ENCODE measurements around the gene ST7.

The ST7 gene

GRCh38 chr7:117132321-117133120, 179.2 kb downstream of the ST7 start:
- no peak for TF ChIP-seq CTCF (conservative IDR thresholded peaks at IDR 0.05; ENCODE audit: control insufficient read depth, insufficient read depth, low read depth, low read length)
- DNase-seq (ENCODE audit: low read depth): peak; percentile 93
- no peak overlapping the region for H3K4me3 ChIP-seq (ENCODE audit: control insufficient read depth, low read depth, low read length)

GRCh38 chr7:117133125-117133524, 179.8 kb downstream of the ST7 start:
- H3K4me3 ChIP-seq (ENCODE audit: control insufficient read depth, low read depth, low read length): no peak overlapping the region
- DNase-seq (ENCODE audit: low read depth): no peak
- TF ChIP-seq CTCF (conservative IDR thresholded peaks at IDR 0.05; ENCODE audit: control insufficient read depth, insufficient read depth, low read depth, low read length): no peak

GRCh38 chr7:117134411-117134810, 181.1 kb downstream of the ST7 start:
- H3K4me3 ChIP-seq (ENCODE audit: control insufficient read depth, low read depth, low read length): no peak overlapping the region
- DNase-seq (ENCODE audit: low read depth): no peak
- TF ChIP-seq CTCF (conservative IDR thresholded peaks at IDR 0.05; ENCODE audit: control insufficient read depth, insufficient read depth, low read depth, low read length): no peak

- H3K4me3 ChIP-seq (ENCODE audit: control insufficient read depth, low read depth, low read length): no peak overlapping the region
- no peak for DNase-seq (ENCODE audit: low read depth)
- no peak for TF ChIP-seq CTCF (conservative IDR thresholded peaks at IDR 0.05; ENCODE audit: control insufficient read depth, insufficient read depth, low read depth, low read length)
Observed at GRCh38 chr7:117134889-117135552, 181.7 kb downstream of the ST7 start.

- no peak for TF ChIP-seq CTCF (conservative IDR thresholded peaks at IDR 0.05; ENCODE audit: control insufficient read depth, insufficient read depth, low read depth, low read length)
- H3K4me3 ChIP-seq (ENCODE audit: control insufficient read depth, low read depth, low read length): no peak overlapping the region
- no peak for DNase-seq (ENCODE audit: low read depth)
Observed at GRCh38 chr7:117135553-117135891, 182.2 kb downstream of the ST7 start.

GRCh38 chr7:117137868-117138267, 184.6 kb downstream of the ST7 start:
- no peak for DNase-seq (ENCODE audit: low read depth)
- no peak for TF ChIP-seq CTCF (conservative IDR thresholded peaks at IDR 0.05; ENCODE audit: control insufficient read depth, insufficient read depth, low read depth, low read length)
- H3K4me3 ChIP-seq (ENCODE audit: control insufficient read depth, low read depth, low read length): no peak overlapping the region
